Eye (tissue), 1 donor: ENCODE data around the gene ADPRS.
A peak's percentile ranks its signal among the peaks of the same experiment; 100 is the strongest.

ENCODE experiments used
- DNase-seq: peaks from one replicate; pipeline ENCODE4 v3.0.0-alpha.2; 2015

Gene ADPRS

DNA sequence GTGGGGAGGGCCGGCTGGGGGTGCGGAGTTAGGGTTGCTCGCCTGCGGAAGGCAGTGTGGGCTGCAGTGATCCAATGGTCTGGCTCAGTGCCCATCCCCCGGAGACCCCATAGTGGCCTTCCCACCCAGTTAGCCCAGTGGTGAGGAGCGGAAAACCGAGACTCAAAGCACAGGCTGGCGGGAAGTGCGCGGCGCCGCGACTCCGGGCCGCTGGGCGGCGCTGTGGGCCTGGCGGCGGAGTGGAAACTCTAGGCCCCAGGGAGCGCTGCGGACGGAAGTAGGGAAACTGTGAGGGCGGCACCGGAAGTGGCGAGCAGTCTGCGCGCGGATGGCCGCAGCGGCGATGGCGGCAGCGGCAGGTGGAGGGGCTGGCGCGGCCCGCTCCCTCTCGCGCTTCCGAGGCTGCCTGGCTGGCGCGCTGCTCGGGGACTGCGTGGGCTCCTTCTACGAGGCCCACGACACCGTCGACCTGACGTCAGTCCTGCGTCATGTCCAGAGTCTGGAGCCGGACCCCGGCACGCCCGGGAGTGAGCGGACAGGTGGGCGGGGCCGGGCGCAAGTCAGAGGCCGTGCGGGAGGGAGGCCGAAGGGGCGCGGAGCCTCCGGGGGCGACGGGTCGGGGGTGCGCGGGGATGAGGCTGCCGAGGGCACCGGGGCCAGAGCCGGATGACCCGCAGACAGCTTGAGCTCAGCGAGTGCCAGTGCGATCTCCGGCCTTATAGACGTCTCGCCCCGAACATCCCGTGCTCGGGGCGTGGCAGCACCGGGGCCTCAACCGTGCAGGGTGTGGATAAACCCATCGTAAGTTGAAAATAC lies at the start of gene ADPRS:
Gene ADPRS, plus strand, starts transcription at position 316 of the 816 bp plus-strand sequence. Its CDS starts 13 bp downstream, at position 329.
- DNase-seq = peak; percentile 96

GRCh38 chr1:36040238-36040637 lies 48.5 kb upstream of the ADPRS start:
- DNase-seq = no peak

- DNase-seq = no peak
Measured at GRCh38 chr1:36051821-36052220, 36.9 kb upstream of the ADPRS start.

DNA sequence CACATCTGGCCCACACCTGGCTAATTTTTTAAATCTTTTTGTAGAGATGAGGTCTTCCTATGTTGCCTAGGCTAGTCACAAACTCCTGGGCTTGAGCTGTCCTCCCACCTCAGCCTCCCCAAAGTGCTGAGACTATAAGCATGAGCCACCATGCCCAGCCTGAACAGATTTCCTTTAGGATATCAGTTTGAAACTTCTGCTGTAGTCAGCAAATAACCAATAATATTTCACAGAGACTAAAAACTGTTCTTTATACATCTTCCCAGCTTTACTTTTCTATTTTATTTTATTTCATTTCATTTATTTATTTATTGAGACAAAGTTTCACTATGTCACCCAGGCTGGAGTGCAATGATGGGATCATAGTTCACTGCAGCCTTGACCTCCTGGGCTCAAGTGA lies 34.7 kb upstream of the ADPRS start:
- no peak for DNase-seq

DNA sequence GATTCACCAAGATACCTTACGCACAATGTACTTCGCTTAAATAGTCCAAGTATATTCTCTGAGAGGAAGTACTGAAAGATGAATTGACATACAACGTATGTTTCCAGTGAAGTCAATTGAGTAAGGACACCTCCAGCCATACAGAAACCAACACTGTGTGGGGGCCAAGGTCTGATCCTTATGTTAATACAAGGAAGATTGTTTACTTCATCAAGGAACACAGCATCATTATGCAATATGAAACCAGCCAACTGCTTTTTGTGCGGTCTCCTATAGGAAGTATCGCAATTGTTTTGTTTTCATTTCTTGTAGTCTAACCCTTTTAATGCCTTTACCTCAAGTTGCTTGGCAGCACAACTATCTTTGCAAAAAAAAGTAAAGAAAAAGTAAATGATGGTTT lies 33.0 kb upstream of the ADPRS start:
- no peak for DNase-seq

DNA sequence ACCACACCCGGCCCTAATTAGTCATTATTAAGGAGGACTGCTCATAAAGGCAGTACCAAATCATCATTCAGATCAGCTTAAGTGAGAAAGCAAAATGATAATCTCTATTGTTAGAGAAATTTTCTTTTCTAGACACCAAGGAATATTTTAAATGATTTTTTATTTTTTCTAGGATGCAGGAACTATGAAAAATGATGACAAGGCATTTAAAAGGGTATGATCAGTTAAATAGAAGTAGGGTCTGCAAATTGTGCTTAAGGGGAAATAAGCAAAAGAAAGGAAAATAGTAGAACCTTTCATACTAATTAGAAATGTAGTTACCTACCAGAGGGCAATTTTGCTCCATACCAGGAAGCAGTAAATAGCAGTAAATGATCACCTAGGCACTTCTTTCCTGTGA lies 26.4 kb upstream of the ADPRS start:
- DNase-seq = no peak

DNA sequence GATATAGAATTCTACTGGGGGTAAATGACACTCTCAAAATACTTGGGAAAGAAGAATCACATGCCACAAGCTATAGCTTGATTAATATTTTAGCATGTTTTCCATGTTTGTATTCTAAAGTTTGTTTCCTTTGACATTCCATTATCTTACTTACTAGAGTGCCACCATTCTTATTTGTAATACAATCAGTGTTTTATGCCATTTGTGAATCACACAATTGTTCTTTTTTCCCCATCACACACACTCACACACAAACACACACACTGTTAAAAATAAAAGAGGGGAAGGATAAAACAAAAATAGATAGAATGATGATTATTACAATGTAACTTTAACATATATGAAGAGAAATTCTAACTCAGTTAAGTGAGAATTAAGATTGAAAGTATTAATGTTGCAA lies 20.8 kb upstream of the ADPRS start:
- no peak for DNase-seq

DNA sequence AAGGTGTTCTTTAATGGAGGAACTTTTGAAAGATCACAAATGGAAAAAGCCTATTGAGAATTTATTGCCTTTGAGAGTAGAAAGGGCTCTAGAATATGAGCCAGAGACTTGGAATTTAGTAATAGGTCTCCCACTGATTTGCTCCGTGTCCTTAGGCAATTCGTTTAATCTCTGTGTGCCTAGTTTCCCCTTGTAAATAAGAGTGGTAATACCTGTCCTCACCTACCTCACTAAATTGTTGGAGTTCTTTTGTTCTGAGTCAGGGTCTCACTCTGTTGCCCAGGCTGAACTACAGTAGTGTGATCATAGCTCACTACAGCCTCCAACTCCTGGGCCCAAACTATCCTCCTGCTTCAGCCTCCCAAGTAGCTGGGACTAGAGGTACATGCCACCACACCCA lies 19.8 kb upstream of the ADPRS start:
- DNase-seq = no peak

GRCh38 chr1:36070349-36070748 lies 18.3 kb upstream of the ADPRS start:
- no peak for DNase-seq

DNA sequence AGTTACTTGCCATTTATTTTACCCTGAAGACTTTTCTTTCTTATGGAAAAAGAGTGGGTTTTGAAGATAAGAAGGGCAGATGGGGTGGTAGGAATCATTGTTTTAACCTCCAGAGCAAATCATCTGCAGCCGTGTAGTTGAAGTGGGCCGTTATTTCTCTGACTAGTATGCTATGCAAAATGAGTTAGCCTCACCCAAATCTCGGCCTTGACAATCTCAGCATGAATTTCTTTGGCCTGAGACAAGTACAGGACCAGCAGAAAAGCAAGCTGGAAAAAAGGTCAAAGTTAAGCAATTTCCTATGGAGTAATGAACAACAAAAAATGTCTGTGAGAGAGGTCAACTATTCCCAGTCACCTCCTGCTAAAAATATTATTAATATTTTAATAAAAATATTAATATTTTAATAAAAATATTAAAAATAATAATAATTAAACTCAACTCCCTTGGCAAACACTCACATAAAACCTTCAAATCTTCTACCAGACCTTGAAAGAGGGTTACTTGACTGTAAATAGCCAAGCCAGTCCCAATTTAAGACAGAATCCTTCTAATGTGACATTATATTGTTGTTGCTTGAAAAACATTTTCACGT lies 11.6 kb upstream of the ADPRS start:
- DNase-seq = no peak

GRCh38 chr1:36080236-36080635 lies 8.5 kb upstream of the ADPRS start:
- DNase-seq = no peak

GRCh38 chr1:36080801-36081200 lies 7.9 kb upstream of the ADPRS start:
- DNase-seq = no peak

- no peak for DNase-seq
Measured at GRCh38 chr1:36081926-36082485, 6.7 kb upstream of the ADPRS start.

- no peak for DNase-seq
Measured at GRCh38 chr1:36083219-36083618, 5.5 kb upstream of the ADPRS start.

DNA sequence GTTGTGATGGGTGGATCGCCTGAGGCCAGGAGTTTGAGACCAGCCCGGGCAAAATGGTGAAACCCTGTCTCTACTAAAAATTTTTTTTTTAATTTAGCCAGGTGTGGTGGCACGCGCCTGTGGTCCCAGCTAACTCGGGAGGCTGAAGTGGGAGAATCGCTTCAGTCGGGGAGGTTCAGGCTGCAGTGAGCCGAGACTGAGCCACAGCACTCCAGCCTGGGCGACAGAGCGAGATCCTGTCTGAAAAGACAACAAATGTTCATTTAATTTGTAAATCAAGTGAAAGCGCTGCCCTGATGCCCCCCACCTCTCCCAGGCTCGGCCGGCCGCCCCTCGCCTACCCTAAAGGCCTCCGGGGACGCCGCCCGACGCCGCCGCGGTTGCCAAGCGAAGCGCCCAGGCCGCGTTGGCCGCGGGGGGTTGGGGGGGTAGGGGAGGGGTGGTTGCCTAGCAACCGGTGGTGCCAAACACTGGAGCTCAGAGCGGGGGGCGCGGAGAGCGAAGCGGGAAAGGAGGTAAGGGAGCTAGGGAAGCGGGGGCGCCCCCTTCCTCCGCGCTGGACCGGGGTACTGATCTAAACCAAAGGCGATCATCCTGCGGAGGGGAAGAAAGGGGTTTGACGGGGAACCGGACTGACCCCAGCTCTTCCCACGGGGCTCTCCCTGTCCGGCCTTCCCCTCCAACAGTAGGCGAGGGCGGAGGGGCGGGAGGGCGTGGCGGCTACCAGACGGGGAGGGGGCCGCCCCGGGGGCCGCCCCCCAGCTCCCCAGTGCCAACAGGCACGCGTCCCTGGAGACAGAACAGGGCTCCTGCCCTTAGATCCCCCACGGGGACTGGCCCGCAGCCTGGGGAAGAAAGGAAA lies 4.8 kb upstream of the ADPRS start, which contains the start of gene TEKT2:
Gene TEKT2, plus strand, starts transcription at position 460 of the 862 bp plus-strand sequence. CDS start 828 bp downstream, outside the sequence.
- DNase-seq = peak; percentile 96

- no peak for DNase-seq
Measured at GRCh38 chr1:36084497-36085115, 4.1 kb upstream of the ADPRS start.

GRCh38 chr1:36085126-36085525 lies 3.6 kb upstream of the ADPRS start:
- DNase-seq = no peak

DNA sequence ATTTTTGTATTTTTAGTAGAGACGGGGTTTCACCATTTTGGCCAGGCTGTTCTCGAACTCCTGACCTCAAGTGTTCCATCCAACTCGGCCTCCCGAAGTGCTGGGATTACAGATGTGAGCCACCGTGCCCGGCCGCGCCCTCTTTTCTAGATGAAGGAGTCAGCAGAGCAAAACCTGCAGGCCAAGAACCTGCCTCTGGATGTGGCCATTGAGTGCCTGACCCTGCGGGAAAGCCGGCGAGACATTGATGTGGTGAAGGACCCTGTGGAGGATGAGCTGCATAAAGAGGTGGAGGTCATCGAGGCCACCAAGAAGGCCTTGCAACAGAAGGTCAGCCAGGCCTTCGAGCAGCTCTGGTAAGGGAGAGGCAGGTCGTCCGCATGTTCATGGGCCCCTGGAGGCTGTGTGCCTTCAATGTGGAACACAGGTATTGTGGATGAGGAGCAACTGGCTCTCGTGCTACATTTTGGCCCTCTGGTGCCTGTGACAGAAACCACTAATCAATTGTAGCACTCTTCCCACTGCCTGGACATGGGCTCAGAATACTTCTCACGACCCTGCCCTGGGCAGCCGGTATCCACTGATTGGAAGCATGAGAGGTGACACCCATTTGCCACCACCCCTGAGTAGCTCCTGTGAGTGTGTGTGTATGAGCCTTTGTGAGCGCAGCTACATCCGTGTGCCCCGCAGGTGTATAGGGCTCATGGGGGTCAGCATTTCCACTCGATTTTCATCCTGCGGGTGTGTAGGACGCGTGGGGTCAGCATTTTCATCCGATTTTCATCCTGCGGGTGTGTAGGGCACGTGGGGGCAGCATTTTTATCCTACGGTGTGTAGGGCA lies 2.8 kb upstream of the ADPRS start:
- no peak for DNase-seq

DNA sequence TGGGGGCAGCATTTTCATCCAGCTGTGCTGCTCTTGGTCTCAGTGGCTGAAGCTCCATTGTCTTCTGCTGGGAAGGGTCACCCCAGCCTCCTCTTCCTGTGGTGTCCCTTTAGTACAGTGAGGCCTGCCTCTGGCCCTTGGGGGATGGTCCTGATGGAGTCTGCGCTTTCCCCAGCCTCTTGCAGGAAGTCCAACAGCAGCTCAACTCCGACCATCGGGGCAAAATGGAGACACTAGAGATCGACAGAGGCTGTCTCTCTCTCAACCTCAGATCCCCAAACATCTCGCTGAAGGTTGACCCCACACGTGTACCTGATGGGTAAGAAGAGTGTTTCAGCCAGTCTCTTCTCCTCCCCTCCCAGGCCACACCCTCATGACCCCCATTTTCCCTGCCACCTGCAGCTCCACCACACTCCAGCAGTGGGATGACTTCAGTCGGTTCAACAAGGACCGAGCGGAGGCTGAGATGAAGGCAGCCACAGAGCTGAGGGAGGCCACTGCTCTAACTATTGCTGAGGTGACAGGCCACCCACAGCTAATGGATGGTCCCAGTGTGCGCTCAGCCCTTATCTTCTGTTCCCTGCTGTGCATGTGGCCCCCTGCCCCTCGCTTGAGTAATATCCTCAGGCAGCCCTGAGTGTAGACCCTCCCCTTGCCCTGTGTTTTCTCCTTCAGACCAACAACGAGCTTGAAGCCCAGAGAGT lies 2.0 kb upstream of the ADPRS start:
- DNase-seq = no peak

DNA sequence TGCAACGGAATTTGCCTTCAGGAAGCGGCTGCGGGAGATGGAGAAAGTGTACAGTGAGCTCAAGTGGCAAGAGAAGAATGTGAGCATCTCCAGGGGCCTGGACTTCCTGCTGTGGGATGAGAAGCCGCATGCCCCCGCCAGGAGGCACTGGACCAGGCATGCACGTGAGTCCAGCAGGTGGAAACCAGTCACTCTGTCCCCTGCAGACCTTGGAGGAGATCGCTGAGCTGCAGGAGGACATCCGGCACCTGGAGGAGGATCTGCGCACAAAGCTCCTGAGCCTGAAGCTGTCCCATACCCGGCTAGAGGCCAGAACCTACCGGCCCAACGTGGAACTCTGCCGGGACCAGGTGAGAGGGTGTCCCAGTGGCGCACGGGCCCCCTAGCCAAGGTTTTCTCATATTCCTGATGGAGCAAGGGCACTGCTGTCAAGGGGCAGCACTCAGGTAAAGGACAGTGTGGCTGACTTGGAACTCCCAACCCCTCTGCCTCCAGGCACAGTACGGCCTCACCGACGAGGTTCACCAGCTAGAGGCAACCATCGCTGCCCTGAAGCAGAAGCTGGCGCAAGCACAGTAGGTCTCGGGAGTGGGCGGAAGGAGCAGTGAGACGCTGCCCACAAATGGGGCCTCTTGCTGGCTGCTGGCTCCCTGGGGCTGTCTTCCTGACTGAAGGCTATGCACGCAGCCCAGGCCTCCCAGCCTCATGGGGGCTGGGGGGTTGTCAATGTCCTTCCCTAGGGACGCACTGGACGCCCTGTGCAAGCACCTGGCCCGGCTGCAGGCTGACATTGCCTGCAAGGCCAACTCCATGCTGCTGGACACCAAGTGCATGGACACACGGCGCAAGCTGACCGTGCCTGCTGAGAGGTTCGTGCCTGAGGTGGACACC lies 1.2 kb upstream of the ADPRS start:
- no peak for DNase-seq
